Mucosa of descending colon (tissue), 3 donors: ENCODE results near the gene RPTOR. TPM values are rescaled to one million over a fixed set of nuclear protein-coding genes. Genes with fewer than 3 reads are reported as not detected.

Experiments used
- ATAC-seq: fragments of 200-7000 bp; cut with Tn5 transposase; one replicate; pipeline ENCODE4 v1.9.1; 2020; ENCODE audit warnings: mild to moderate bottlenecking, moderate library complexity
- DNase-seq, 3 donors: peaks; one replicate each; pipeline ENCODE4 v3.0.0-alpha.2; 2020
- H3K36me3 ChIP-seq: fragments of 200-600 bp; one replicate; pipeline ENCODE4 v1.8.0; 2021; ENCODE audit warnings: low read depth, mild to moderate bottlenecking
- H3K4me1 ChIP-seq: fragments of 200-600 bp; one replicate; pipeline ENCODE4 v1.8.0; 2021; ENCODE audit warnings: low read depth, mild to moderate bottlenecking
- H3K4me3 ChIP-seq: fragments of 200-600 bp; one replicate; pipeline ENCODE4 v1.8.0; 2021; ENCODE audit warnings: mild to moderate bottlenecking
- H3K9me3 ChIP-seq: fragments of 200-600 bp; one replicate; pipeline ENCODE4 v1.8.0; 2021; ENCODE audit warnings: mild to moderate bottlenecking
- intact Hi-C, 2 donors: fragments of 100-400 bp; cut with DNase I in 1 of 2; cut with micrococcal nuclease in 1 of 2; formaldehyde crosslinking; loops; one replicate each; pipeline versions ENCODE4 v1.11.0 to v1.11.1; 2022; cut with DNase I, micrococcal nuclease
- long read RNA-seq, 2 donors: library from polyadenylated mRNA; unstranded; transcript quantifications; one replicate each; pipeline ENCODE4 v2.0.0, GENCODE V29; 2019 to 2021
- total RNA-seq, 3 donors: library from RNA; stranded (reverse); fragmentation: NEBNext Ultra II Directional in 2 of 3; extraction: Animal tissue kit (Norgen Biotek cat#: 25700) in 2 of 3; gene quantifications; one replicate each; pipeline versions ENCODE4 v1.2.1 to v1.2.4, GENCODE V29; 2021 to 2023
- TF ChIP-seq, protein P1 (sequence below): fragments of 200-600 bp; IDR thresholded peaks from one replicate; pipeline ENCODE4 v1.8.0; 2022; ENCODE audit warnings: antibody characterized with exemption, mild to moderate bottlenecking
- donor health status: DM: no; HTN: no; CAD: no; lungs with moderate emphysema.
- donor health status: DM: no; HTN: no; CAD: no.
- donor health status: DM: no; HTN: yes; CAD: no.

The RPTOR gene, protein sequence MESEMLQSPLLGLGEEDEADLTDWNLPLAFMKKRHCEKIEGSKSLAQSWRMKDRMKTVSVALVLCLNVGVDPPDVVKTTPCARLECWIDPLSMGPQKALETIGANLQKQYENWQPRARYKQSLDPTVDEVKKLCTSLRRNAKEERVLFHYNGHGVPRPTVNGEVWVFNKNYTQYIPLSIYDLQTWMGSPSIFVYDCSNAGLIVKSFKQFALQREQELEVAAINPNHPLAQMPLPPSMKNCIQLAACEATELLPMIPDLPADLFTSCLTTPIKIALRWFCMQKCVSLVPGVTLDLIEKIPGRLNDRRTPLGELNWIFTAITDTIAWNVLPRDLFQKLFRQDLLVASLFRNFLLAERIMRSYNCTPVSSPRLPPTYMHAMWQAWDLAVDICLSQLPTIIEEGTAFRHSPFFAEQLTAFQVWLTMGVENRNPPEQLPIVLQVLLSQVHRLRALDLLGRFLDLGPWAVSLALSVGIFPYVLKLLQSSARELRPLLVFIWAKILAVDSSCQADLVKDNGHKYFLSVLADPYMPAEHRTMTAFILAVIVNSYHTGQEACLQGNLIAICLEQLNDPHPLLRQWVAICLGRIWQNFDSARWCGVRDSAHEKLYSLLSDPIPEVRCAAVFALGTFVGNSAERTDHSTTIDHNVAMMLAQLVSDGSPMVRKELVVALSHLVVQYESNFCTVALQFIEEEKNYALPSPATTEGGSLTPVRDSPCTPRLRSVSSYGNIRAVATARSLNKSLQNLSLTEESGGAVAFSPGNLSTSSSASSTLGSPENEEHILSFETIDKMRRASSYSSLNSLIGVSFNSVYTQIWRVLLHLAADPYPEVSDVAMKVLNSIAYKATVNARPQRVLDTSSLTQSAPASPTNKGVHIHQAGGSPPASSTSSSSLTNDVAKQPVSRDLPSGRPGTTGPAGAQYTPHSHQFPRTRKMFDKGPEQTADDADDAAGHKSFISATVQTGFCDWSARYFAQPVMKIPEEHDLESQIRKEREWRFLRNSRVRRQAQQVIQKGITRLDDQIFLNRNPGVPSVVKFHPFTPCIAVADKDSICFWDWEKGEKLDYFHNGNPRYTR (N-terminal part only)
- 10 to 100 TPM; 30.5 to 44.4 (median 37.2) TPM for total RNA-seq
- long read RNA-seq, donor 1, partial matches to known transcripts = 21 of 26 reads
- long read RNA-seq, donor 1, other reads (novel, unspliced or antisense) = 3 of 26 reads
- long read RNA-seq, donor 2, partial matches to known transcripts = 0 of 4 reads
- long read RNA-seq, donor 2, other reads (novel, unspliced or antisense) = 3 of 4 reads

DNA sequence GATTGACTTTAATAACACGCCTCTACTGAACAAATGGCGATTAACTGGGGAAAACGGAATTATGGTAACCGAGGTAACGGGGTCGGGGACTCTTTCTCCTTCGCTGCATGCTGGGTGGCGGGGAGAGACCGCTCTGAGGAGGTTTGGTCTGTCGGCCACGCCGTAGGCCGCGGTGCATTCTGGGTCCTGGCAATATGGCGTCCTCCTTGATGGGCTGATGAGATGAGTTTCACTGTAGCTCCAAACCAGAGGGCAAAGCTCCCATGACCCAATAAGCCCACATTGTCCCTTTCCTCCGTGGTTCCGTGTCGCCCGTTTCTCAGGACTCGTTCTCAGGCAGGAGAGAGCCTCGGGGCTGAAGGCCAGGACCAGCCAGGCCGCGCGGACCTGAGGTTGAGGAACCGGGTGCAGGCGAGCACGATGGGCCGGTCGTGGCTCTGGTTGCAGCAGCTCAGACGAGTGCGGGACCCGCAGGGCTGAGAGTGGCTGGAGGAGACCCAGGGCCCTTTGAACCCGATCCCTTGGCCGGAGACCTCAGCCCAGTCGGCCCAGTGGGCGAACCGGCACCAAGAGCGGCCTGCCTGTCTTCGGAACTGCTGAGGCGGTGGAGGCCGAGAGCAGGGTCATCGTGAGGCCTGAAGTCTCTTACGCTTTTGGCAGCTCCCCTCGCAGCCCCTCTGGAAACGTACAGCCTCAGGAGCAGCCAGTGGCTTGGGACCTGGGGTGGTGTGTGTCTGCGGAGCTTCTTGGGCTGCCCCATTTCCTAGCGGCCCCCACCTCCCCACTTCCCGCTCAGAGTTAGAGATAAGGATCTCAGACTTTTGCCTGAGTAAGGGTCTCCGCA lies at the start of gene RPTOR:
TSS of gene RPTOR (plus strand) at position 184 of the 844 bp plus-strand sequence. CDS start 792 bp downstream, outside the sequence.
- TF ChIP-seq, protein P1, sequence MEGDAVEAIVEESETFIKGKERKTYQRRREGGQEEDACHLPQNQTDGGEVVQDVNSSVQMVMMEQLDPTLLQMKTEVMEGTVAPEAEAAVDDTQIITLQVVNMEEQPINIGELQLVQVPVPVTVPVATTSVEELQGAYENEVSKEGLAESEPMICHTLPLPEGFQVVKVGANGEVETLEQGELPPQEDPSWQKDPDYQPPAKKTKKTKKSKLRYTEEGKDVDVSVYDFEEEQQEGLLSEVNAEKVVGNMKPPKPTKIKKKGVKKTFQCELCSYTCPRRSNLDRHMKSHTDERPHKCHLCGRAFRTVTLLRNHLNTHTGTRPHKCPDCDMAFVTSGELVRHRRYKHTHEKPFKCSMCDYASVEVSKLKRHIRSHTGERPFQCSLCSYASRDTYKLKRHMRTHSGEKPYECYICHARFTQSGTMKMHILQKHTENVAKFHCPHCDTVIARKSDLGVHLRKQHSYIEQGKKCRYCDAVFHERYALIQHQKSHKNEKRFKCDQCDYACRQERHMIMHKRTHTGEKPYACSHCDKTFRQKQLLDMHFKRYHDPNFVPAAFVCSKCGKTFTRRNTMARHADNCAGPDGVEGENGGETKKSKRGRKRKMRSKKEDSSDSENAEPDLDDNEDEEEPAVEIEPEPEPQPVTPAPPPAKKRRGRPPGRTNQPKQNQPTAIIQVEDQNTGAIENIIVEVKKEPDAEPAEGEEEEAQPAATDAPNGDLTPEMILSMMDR = no peak
- peaks cover 22% of the 10 kb centered on the region for H3K4me1 ChIP-seq
- H3K4me3 ChIP-seq = peak within 1 kb of the TSS; percentile 94
- peak; percentile 89 to 97 (median 93) for DNase-seq
- peak; percentile 100 for ATAC-seq
- H3K36me3 ChIP-seq = no peaks in the 10 kb centered on the region
- no peaks in the 10 kb centered on the region for H3K9me3 ChIP-seq
- intact Hi-C loops = no loop called here

DNA sequence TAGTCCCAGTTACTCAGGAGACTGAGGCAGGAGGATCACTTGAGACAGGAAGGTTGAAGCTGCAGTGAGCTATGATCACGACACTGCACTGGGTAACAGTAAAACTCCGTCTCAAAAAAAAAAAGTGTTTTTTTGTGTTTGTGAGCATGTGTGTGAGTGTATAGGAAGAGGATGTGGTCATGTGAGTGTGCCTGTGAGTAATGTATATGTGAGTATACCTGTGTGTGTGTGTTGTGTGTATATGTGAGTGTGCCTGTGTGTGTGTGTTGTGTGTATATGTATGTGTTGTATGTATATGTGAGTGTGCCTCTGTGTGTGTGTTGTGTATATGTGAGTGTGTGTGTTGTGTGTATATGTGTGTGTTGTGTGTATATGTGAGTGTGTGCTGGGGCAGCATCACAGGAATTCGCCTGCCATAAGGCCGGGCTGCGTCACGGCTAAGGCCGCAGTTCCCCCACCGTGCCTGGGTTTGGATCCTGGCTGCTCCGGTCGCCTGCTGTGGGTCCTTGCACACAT lies 46.9 kb upstream of the RPTOR start:
- H3K4me1 ChIP-seq = no peaks in the 10 kb centered on the region
- no peak for ATAC-seq
- no peaks in the 10 kb centered on the region for H3K9me3 ChIP-seq
- intact Hi-C loops = no loop called here
- H3K4me3 ChIP-seq = no peak overlapping the region
- TF ChIP-seq, protein P1 = no peak
- DNase-seq = no peak
- no peaks in the 10 kb centered on the region for H3K36me3 ChIP-seq

DNA sequence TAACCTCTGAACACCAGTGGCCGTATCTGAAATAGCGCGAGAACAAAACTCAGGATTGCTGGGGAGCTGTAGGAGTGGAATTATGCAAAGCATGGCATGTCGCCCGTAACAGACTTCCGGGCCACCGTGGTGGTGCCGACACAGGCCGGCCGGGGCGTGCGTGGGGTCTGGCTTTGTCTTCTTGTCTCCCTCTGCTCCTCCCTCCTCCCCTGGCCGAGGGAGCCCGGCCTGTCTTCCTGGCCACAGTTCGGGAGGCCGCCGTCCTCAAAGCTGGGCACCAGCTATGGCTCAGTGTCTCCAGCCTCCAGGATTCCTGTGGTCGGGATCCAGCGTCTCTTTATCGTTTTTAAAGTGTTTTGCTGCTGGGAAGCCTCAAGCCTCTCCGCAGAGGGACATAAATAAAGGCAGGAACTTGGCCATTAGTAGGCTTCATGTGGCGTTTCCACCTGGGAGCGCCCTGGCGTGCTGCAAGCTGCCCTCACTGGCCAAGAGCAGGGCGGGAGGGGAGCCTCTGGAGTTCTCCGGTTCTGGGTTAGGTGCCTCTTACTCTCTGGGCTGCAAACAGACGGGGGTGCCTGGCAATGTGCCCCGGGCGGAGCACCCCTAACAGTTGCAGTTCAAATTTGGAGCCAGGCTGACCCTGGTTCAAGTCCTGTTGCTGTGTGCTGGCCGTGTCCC lies 46.3 kb upstream of the RPTOR start:
- H3K36me3 ChIP-seq = no peaks in the 10 kb centered on the region
- no peak for ATAC-seq
- no peaks in the 10 kb centered on the region for H3K4me1 ChIP-seq
- H3K4me3 ChIP-seq = no peak overlapping the region
- peak in 1 of 3 donors; percentile 39 for DNase-seq
- no peaks in the 10 kb centered on the region for H3K9me3 ChIP-seq
- intact Hi-C loops = no loop called here
- TF ChIP-seq, protein P1 = no peak

DNA sequence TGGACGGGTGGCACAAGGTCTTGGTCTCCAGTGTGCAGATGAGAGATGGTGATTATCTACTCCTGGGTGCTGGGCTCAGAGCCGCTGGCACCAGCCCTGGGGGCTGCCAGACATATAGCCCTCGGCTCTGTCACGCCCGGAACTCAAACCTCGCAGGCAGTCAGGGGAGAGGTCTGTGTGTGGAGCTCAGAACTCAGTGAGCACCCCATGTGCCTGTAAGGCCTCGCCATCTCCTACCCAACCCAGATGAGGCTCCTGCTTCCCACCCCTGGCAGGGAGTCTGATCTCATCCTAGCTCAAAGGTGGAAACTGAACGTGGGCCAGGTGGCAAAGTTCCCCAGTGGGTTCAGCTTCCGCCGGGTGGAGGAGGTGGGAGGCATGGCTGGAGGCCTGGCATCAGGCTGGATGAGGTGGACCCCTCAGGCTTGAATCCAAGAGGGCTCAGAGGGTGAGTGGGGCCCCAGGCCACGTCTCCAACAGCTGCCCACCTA lies 45.7 kb upstream of the RPTOR start:
- no peak overlapping the region for H3K4me3 ChIP-seq
- no peaks in the 10 kb centered on the region for H3K9me3 ChIP-seq
- intact Hi-C loops = no loop called here
- TF ChIP-seq, protein P1 = no peak
- DNase-seq (no peak), ATAC-seq (no peak)
- H3K36me3 ChIP-seq = no peaks in the 10 kb centered on the region
- H3K4me1 ChIP-seq = no peaks in the 10 kb centered on the region
